ENCODE measurements around the gene PRC1.

DNA sequence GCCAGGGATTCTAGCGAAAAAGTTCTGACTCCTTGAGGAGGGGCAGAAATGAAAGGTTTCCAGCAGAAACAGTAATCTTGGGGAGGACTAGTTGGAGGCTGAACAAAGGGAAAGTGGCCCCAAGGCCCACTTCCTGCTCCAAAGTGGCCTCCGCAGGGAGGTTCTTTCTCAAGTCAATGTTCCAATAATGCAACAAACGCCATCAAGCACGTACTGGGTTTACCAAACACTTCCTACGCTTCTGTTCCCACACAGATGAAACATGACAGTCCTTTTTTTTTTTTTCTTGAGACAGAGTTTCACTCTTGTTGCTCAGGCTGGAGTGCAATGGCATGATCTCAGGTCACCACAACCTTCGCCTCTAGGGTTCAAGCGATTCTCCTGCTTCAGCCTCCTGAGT is 49.2 kb downstream of the PRC1 start:
- TF ChIP-seq, protein P1, sequence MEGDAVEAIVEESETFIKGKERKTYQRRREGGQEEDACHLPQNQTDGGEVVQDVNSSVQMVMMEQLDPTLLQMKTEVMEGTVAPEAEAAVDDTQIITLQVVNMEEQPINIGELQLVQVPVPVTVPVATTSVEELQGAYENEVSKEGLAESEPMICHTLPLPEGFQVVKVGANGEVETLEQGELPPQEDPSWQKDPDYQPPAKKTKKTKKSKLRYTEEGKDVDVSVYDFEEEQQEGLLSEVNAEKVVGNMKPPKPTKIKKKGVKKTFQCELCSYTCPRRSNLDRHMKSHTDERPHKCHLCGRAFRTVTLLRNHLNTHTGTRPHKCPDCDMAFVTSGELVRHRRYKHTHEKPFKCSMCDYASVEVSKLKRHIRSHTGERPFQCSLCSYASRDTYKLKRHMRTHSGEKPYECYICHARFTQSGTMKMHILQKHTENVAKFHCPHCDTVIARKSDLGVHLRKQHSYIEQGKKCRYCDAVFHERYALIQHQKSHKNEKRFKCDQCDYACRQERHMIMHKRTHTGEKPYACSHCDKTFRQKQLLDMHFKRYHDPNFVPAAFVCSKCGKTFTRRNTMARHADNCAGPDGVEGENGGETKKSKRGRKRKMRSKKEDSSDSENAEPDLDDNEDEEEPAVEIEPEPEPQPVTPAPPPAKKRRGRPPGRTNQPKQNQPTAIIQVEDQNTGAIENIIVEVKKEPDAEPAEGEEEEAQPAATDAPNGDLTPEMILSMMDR (IDR thresholded peaks at IDR 0.05), result no peak
- no peak for TF ChIP-seq POLR2AphosphoS5 (IDR thresholded peaks at IDR 0.05)

Data from transverse colon (tissue), 4 donors.